Hepatocyte (in vitro differentiated cells): ENCODE measurements around the gene SDHA.
"Not testable (repeated sequence)": the region's sequence is repeated elsewhere in the genome, so short reads cannot be mapped to it uniquely, and the experiment has no call there.

Experiments
- CTCF ChIP-seq: fragments of 200-600 bp; sonication (generic); IDR thresholded peaks from 2 replicates; pipeline ENCODE4 v1.5.1; 2016; ENCODE audit warnings: antibody characterized with exemption, mild to moderate bottlenecking; ENCODE audit not compliant: poor library complexity
- EZH2 ChIP-seq: fragments of 200-600 bp; sonication (generic); IDR thresholded peaks from 2 replicates; pipeline ENCODE4 v1.6.1; 2016; ENCODE audit warnings: antibody characterized with exemption, mild to moderate bottlenecking, borderline replicate concordance

GRCh38 chr5:302416-302815 is 84.3 kb downstream of the SDHA start:
- TF ChIP-seq CTCF, EZH2: not testable (repeated sequence)
